Keratinocyte (primary cell): ENCODE data around the gene CD4.

Experiments
- CTCF ChIP-seq, 3 experiments: IDR thresholded peaks in 1 of 3; conservative IDR thresholded peaks in 1 of 3; optimal IDR thresholded peaks in 1 of 3; 2 replicates in 2 of 3; 3 replicates in 1 of 3; pipeline versions ENCODE3 to v1.5.1; 2011; ENCODE audit warnings: low read length in 3 of 3, mild to moderate bottlenecking in 3 of 3, moderate library complexity in 2 of 3, control low read depth in 1 of 3, inconsistent platforms in 1 of 3; ENCODE audit not compliant: insufficient read depth in 2 of 3; ENCODE audit errors: extremely low read depth in 1 of 3
- EZH2 ChIP-seq: IDR thresholded peaks from one replicate; pipeline ENCODE4 v1.6.1; 2012; ENCODE audit warnings: inconsistent platforms, mild to moderate bottlenecking, low read length, moderate library complexity

GRCh38 chr12:6852651-6853354 lies 63.5 kb downstream of the CD4 start:
- TF ChIP-seq CTCF (optimal IDR thresholded peaks at IDR 0.05 in 1 of 3, IDR thresholded peaks at IDR 0.05 in 1 of 3, conservative IDR thresholded peaks at IDR 0.05 in 1 of 3; ENCODE audit: extremely low read depth in 1 of 3, insufficient read depth in 2 of 3, low read length in 3 of 3) (no peak), EZH2 (no peak)
